A549 (cell line): ENCODE results near the gene IGFN1. TPM values are rescaled to one million over a fixed set of nuclear protein-coding genes. Genes with fewer than 3 reads are reported as not detected.

Experiments used
- ATAC-seq, 2 experiments: fragments of 200-7000 bp in 1 of 2; fragments of >200 bp in 1 of 2; cut with Nextera tagmentation in 1 of 2; cut with Tn5 transposase in 1 of 2; 3 replicates each; pipeline versions ENCODE4 v1.8.0 to v1.9.1; 2018 to 2020; ENCODE audit warnings: mild to moderate bottlenecking in 1 of 2, moderate library complexity in 1 of 2
- CTCF ChIA-PET: fragments of 300-600 bp; sonication (Branson Sonifier 250); formaldehyde crosslinking; extraction: SDS; loops from one replicate; lab custom pipeline; 2021; ENCODE audit warnings: antibody characterized with exemption, inconsistent platforms; lab: Yijun Ruan, JAX
- POLR2A ChIA-PET: fragments of 350-600 bp; formaldehyde crosslinking; extraction: SDS; loops from one replicate; lab custom pipeline; 2021; ENCODE audit warnings: antibody characterized with exemption, inconsistent platforms; lab: Yijun Ruan, JAX
- DNase-seq, 2 experiments: peaks; one replicate each; pipeline versions ENCODE4 v3.0.0 to v3.0.0-alpha.2; 2011 to 2016; ENCODE audit warnings: low read depth in 1 of 2, low spot score in 1 of 2
- FAIRE-seq: peaks from 2 replicates; lab custom pipeline; 2011; peaks lifted over from hg19 to GRCh38; lab: Jason Lieb, UNC
- H3K27ac ChIP-seq, 2 experiments: fragments of >200 bp; sonication (Bioruptor Twin); formaldehyde crosslinking; 3 replicates each; pipeline ENCODE4 v1.5.1; 2016 to 2017
- H3K4me1 ChIP-seq: fragments of >200 bp; sonication (Bioruptor Twin); formaldehyde crosslinking; 3 replicates; pipeline ENCODE4 v1.6.1; 2016
- H3K4me2 ChIP-seq: fragments of >200 bp; sonication (Bioruptor Twin); formaldehyde crosslinking; 3 replicates; pipeline ENCODE4 v1.6.1; 2016
- H3K4me3 ChIP-seq: fragments of >200 bp; sonication (Bioruptor Twin); formaldehyde crosslinking; 3 replicates; pipeline ENCODE4 v1.5.1; 2016
- H3K9me3 ChIP-seq: fragments of >200 bp; sonication (Bioruptor Twin); formaldehyde crosslinking; 3 replicates; pipeline ENCODE4 v1.6.1; 2016
- CBX2 ChIP-seq: fragments of 200-600 bp; sonication (generic); IDR thresholded peaks from 2 replicates; pipeline ENCODE4 v1.6.1; 2016; ENCODE audit warnings: low read depth, mild to moderate bottlenecking, borderline replicate concordance
- CHD4 ChIP-seq: fragments of 200-600 bp; sonication (generic); IDR thresholded peaks from 2 replicates; pipeline ENCODE4 v1.6.1; 2016; ENCODE audit warnings: antibody characterized with exemption, mild to moderate bottlenecking, borderline replicate concordance
- EHMT2 ChIP-seq: fragments of 200-600 bp; sonication (generic); IDR thresholded peaks from 2 replicates; pipeline ENCODE4 v1.6.1; 2016; ENCODE audit warnings: antibody characterized with exemption, low read depth, mild to moderate bottlenecking, moderate library complexity
- FOSB ChIP-seq: fragments of 250-450 bp; sonication (Bioruptor Pico); IDR thresholded peaks from 2 replicates; pipeline ENCODE4 v1.5.0; 2020; ENCODE audit warnings: mild to moderate bottlenecking, moderate library complexity
- GATA3 ChIP-seq: IDR thresholded peaks from 2 replicates; pipeline ENCODE4 v1.6.1; 2012; ENCODE audit warnings: borderline replicate concordance
- HOXA7 ChIP-seq: fragments of 250-450 bp; sonication (Bioruptor Pico); IDR thresholded peaks from 2 replicates; pipeline ENCODE4 v1.5.0; 2020; ENCODE audit warnings: mild to moderate bottlenecking, moderate library complexity
- JUN ChIP-seq, 2 experiments: fragments of >200 bp; sonication (Bioruptor Twin); formaldehyde crosslinking; IDR thresholded peaks; 2 replicates in 1 of 2; 3 replicates in 1 of 2; pipeline ENCODE4 v1.6.1; 2016 to 2017
- JUNB ChIP-seq: fragments of >200 bp; sonication (Bioruptor Twin); formaldehyde crosslinking; IDR thresholded peaks from 2 replicates; pipeline ENCODE4 v1.6.1; 2016
- MAZ ChIP-seq: fragments of 150-350 bp; IDR thresholded peaks from 2 replicates; pipeline ENCODE4 v1.6.1; 2014; ENCODE audit warnings: antibody characterized with exemption, low read depth, low read length, borderline replicate concordance
- MYC ChIP-seq: IDR thresholded peaks from 2 replicates; pipeline ENCODE4 v1.6.1; 2012; ENCODE audit warnings: mild to moderate bottlenecking, inconsistent platforms, low read length, improper control_type of control experiment, borderline replicate concordance
- NFE2L2 ChIP-seq: fragments of 150-350 bp; conservative IDR thresholded peaks from 2 replicates; pipeline ENCODE4 v1.6.1; 2014; ENCODE audit warnings: low read length
- PHF8 ChIP-seq: fragments of 200-600 bp; sonication (generic); IDR thresholded peaks from 2 replicates; pipeline ENCODE4 v1.6.1; 2016; ENCODE audit warnings: low read depth, mild to moderate bottlenecking, antibody characterized with exemption, moderate library complexity, borderline replicate concordance
- POLR2AphosphoS2 ChIP-seq: conservative IDR thresholded peaks from 2 replicates; pipeline ENCODE4 v1.6.1; 2012; ENCODE audit warnings: low read length, improper control_type of control experiment, inconsistent platforms
- RAD21 ChIP-seq, 2 experiments: fragments of >200 bp in 1 of 2; sonication (Bioruptor Twin) in 1 of 2; formaldehyde crosslinking in 1 of 2; IDR thresholded peaks in 1 of 2; conservative IDR thresholded peaks in 1 of 2; 2 replicates in 1 of 2; 3 replicates in 1 of 2; pipeline ENCODE4 v1.6.1; 2012 to 2018; ENCODE audit warnings: inconsistent platforms in 1 of 2
- RARB ChIP-seq: fragments of 250-450 bp; sonication (Bioruptor Pico); IDR thresholded peaks from 2 replicates; pipeline ENCODE4 v1.8.0; 2021; ENCODE audit warnings: mild to moderate bottlenecking, moderate library complexity
- RCOR1 ChIP-seq: fragments of 150-350 bp; IDR thresholded peaks from 2 replicates; pipeline ENCODE4 v1.6.1; 2014; ENCODE audit warnings: antibody characterized with exemption, low read length, low read depth
- SREBF2 ChIP-seq: fragments of 450-650 bp; IDR thresholded peaks from 2 replicates; pipeline ENCODE4 v1.6.1; 2014; ENCODE audit warnings: mild to moderate bottlenecking, moderate library complexity
- ZNF302 ChIP-seq: fragments of 250-450 bp; sonication (Bioruptor Pico); IDR thresholded peaks from 2 replicates; pipeline ENCODE4 v1.9.0; 2021; ENCODE audit warnings: inconsistent platforms, mild to moderate bottlenecking, moderate library complexity
- ZSCAN20 ChIP-seq: fragments of 250-450 bp; sonication (Bioruptor Pico); IDR thresholded peaks from 2 replicates; pipeline ENCODE4 v1.8.0; 2022; ENCODE audit warnings: mild to moderate bottlenecking, moderate library complexity
- WGBS: methylation state at CpG from one replicate; pipeline ENCODE4 v1.1.6; 2017; ENCODE audit errors: missing lambda C conversion rate; 5-methylcytosine and 5-hydroxymethylcytosine counted together
- polyA plus RNA-seq, 4 experiments: library from polyadenylated mRNA; depleted of rRNA in 3 of 4; stranded (reverse); fragments of >200 nt; fragmentation: RNase III in 1 of 4; extraction: RNeasy Plus Mini Kit Qiagen cat#74134 plus additional on column Dnase treatment in 1 of 4; gene quantifications; 2 replicates in 3 of 4; 3 replicates in 1 of 4; pipeline ENCODE4 v1.2.3, GENCODE V29; 2011 to 2017
- TF ChIP-seq, protein P1 (sequence below): IDR thresholded peaks from 2 replicates; pipeline ENCODE4 v1.6.1; 2012
- TF ChIP-seq, protein P2 (sequence below): IDR thresholded peaks from 2 replicates; pipeline ENCODE4 v1.6.1; 2012
- TF ChIP-seq, protein P3 (sequence below): fragments of 250-450 bp; sonication (Bioruptor Pico); IDR thresholded peaks from 2 replicates; pipeline ENCODE4 v1.5.0; 2020; ENCODE audit warnings: low read depth, mild to moderate bottlenecking, moderate library complexity
- TF ChIP-seq, protein P4 (sequence below): IDR thresholded peaks from 2 replicates; pipeline ENCODE4 v1.6.1; 2012; ENCODE audit warnings: low read depth, borderline replicate concordance

Gene IGFN1
- polyA plus RNA-seq, 2 of the 4 experiments (the other 2 are of a cell fraction): 0.03 to 4.7 TPM

DNA sequence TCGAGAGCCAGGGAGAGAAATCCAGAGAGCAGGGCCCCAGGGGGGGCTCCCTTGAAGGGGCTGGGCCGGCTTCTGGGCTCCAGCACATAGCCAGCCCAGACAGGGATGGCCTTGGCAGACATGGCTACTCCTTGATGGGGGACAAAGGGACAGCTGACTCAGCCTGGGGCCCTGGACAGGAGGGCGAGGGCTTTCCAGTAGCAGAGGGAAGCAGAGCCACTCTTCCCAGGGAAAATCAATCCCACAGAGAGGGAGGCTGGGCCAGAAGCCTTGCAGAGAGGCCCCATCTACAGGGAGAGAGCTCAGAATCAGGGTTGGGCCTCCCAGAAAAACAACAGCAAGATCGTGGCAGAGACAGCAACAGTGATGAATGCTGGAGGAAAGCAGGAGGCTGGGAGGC, 15.6 kb downstream of the IGFN1 start:
- ATAC-seq (no peak; a peak in 1 of 6 replicates), FAIRE-seq (no peak), DNase-seq (no peak)
- Histone ChIP-seq H3K4me2 (no peak overlapping the region), H3K27ac (no peak overlapping the region), H3K9me3 (no peaks in the 10 kb centered on the region), H3K4me1 (no peaks in the 10 kb centered on the region), H3K4me3 (no peak overlapping the region)
- WGBS: 30% methylated on average over 4 of the region's 4 CpGs
- ChIA-PET POLR2A (no interaction called here), CTCF (interaction anchor here (1.0 to 3.1 kb wide), 4 partner anchors 10 to 48 kb away, joined by 3 to 9 read pairs (median 3); partner anchors contain the start of gene IGFN1)
- TF ChIP-seq, protein P1, sequence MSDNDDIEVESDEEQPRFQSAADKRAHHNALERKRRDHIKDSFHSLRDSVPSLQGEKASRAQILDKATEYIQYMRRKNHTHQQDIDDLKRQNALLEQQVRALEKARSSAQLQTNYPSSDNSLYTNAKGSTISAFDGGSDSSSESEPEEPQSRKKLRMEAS: no peak
- TF ChIP-seq NFE2L2: no peak
- no peak for TF ChIP-seq FOSB (CRISPR knock-in tag)
- no peak for TF ChIP-seq CHD4
- TF ChIP-seq, protein P2, sequence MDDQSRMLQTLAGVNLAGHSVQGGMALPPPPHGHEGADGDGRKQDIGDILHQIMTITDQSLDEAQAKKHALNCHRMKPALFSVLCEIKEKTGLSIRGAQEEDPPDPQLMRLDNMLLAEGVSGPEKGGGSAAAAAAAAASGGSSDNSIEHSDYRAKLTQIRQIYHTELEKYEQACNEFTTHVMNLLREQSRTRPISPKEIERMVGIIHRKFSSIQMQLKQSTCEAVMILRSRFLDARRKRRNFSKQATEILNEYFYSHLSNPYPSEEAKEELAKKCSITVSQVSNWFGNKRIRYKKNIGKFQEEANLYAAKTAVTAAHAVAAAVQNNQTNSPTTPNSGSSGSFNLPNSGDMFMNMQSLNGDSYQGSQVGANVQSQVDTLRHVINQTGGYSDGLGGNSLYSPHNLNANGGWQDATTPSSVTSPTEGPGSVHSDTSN: no peak
- TF ChIP-seq HOXA7 (CRISPR knock-in tag): no peak
- no peak for TF ChIP-seq MAZ
- TF ChIP-seq MYC: no peak
- TF ChIP-seq GATA3: no peak
- no peak for TF ChIP-seq POLR2AphosphoS2
- TF ChIP-seq, protein P3, sequence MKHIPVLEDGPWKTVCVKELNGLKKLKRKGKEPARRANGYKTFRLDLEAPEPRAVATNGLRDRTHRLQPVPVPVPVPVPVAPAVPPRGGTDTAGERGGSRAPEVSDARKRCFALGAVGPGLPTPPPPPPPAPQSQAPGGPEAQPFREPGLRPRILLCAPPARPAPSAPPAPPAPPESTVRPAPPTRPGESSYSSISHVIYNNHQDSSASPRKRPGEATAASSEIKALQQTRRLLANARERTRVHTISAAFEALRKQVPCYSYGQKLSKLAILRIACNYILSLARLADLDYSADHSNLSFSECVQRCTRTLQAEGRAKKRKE: no peak
- TF ChIP-seq JUNB: no peak
- no peak for TF ChIP-seq PHF8

DNA sequence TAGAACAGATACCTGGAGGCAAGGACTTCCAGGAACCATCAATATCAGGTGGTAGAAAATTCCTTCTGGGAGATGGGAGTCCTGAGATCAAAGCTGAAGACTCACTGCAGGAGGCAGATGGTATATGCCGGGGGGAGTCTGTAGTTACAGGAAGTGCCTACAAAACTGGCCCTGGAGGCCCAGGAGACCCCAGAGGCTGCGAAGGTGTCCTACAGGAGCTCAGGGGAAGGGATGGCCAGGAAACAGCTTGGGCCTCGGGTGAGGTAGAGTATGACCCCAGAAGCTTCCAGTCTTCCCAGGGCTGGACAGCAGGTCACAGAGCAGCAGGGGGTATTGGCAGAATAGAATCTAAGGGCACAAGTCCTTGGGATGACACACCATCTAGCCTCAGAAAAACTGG, 16.4 kb downstream of the IGFN1 start:
- TF ChIP-seq, protein P4, sequence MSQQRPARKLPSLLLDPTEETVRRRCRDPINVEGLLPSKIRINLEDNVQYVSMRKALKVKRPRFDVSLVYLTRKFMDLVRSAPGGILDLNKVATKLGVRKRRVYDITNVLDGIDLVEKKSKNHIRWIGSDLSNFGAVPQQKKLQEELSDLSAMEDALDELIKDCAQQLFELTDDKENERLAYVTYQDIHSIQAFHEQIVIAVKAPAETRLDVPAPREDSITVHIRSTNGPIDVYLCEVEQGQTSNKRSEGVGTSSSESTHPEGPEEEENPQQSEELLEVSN: no peak
- TF ChIP-seq ZNF302 (CRISPR knock-in tag) (no peak), CBX2 (no peak), RAD21 (conservative IDR thresholded peaks at IDR 0.05 in 1 of 2, IDR thresholded peaks at IDR 0.05 in 1 of 2) (no peak), RARB (CRISPR knock-in tag) (no peak), PHF8 (no peak), MYC (no peak), RCOR1 (no peak), EHMT2 (no peak), ZSCAN20 (CRISPR knock-in tag) (no peak), JUNB (no peak), MAZ (no peak), JUN (IDR thresholded peaks at IDR 0.05) (no peak)
- H3K27ac ChIP-seq: no peak overlapping the region
- CTCF ChIA-PET: interaction anchor here (1.0 to 3.1 kb wide), 7 partner anchors 9 to 185 kb away, joined by 3 to 9 read pairs (median 3); partner anchors contain the start of gene IGFN1
- no peak for FAIRE-seq
- POLR2A ChIA-PET: no interaction called here
- WGBS: 54% methylated on average over 3 of the region's 3 CpGs
- no peak overlapping the region for H3K4me2 ChIP-seq
- no peaks in the 10 kb centered on the region for H3K9me3 ChIP-seq
- no peak for ATAC-seq
- H3K4me1 ChIP-seq: no peaks in the 10 kb centered on the region
- no peak for DNase-seq
- H3K4me3 ChIP-seq: no peak overlapping the region

DNA sequence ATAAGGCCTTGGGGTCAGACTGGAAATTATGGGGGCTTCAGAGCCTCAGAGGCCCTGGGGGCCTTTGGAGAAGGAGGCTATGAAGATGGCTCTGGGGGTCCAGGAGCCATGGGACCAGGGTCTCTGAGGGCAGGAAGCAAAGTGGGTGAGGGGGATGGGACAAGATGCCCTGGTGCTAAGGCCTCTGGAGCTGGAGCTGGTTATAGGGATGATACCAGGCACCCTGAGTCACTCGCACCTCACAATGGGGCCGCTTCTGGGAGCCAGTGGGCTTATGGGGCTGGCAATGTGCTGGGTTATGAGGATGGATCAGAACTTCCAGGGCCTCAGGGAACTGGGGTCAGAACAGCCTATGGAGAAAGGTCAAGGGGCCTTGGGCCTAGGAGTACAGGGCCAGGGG, 17.6 kb downstream of the IGFN1 start:
- DNase-seq: no peak
- WGBS: 94% methylated on average over 2 of the region's 2 CpGs
- Histone ChIP-seq H3K9me3 (no peaks in the 10 kb centered on the region), H3K4me3 (no peak overlapping the region), H3K4me1 (no peaks in the 10 kb centered on the region), H3K27ac (no peak overlapping the region), H3K4me2 (no peak overlapping the region)
- ChIA-PET POLR2A (no interaction called here), CTCF (interaction anchor here (1.5 to 3.1 kb wide), 4 partner anchors 14 to 186 kb away, joined by 3 to 9 read pairs (median 5); no protein-coding TSS in a partner anchor)
- no peak for FAIRE-seq
- no peak for ATAC-seq
- TF ChIP-seq SREBF2 (no peak), RCOR1 (no peak)
